Chondrocyte (in vitro differentiated cells): ENCODE measurements around the gene CHN1. TPM values are rescaled to one million over a fixed set of nuclear protein-coding genes. Genes with fewer than 3 reads are reported as not detected.
A peak's percentile ranks its signal among the peaks of the same experiment; 100 is the strongest.

Experiments
- DNase-seq: peaks from one replicate; pipeline ENCODE4 v3.0.0; 2021; ENCODE audit warnings: mixed read lengths, low spot score
- H3K27ac Mint-ChIP-seq: one replicate; pipeline ENCODE4 v1.8.0; 2021; ENCODE audit warnings: mild to moderate bottlenecking, moderate library complexity, mixed read lengths; ENCODE audit not compliant: unreplicated experiment
- H3K27me3 Mint-ChIP-seq: 2 replicates; pipeline ENCODE4 v1.8.0; 2021; ENCODE audit warnings: low read depth, mixed read lengths
- H3K36me3 Mint-ChIP-seq: 2 replicates; pipeline ENCODE4 v1.8.0; 2021; ENCODE audit warnings: low read depth, mixed read lengths
- H3K4me1 Mint-ChIP-seq: 2 replicates; pipeline ENCODE4 v1.8.0; 2021; ENCODE audit warnings: low read depth, mild to moderate bottlenecking, mixed read lengths
- H3K4me3 Mint-ChIP-seq: one replicate; pipeline ENCODE4 v1.8.0; 2021; ENCODE audit warnings: mild to moderate bottlenecking, moderate library complexity, mixed read lengths; ENCODE audit not compliant: unreplicated experiment
- H3K9me3 Mint-ChIP-seq: 2 replicates; pipeline ENCODE4 v1.8.0; 2021; ENCODE audit warnings: low read depth, mixed read lengths
- total RNA-seq: library from RNA; stranded (reverse); gene quantifications from 3 replicates; pipeline ENCODE4 v1.2.1, GENCODE V29; 2021
- TF ChIP-seq, protein P1 (sequence below): fragments of 200-600 bp; sonication (generic); IDR thresholded peaks from 2 replicates; pipeline ENCODE4 v1.5.0; 2021; ENCODE audit warnings: antibody characterized with exemption, mild to moderate bottlenecking, moderate library complexity

CHN1 gene
- total RNA-seq, 1 donor from 2014 or later: 23.1 TPM

- DNase-seq: no peak
- H3K9me3 Mint-ChIP-seq: peaks cover 8% of the 10 kb centered on the region
- peaks cover 1% of the 10 kb centered on the region for H3K36me3 Mint-ChIP-seq
- H3K27ac Mint-ChIP-seq: peak overlapping the region; percentile 71
- no peaks in the 10 kb centered on the region for H3K27me3 Mint-ChIP-seq
- H3K4me3 Mint-ChIP-seq: no peak overlapping the region
- H3K4me1 Mint-ChIP-seq: peaks cover 44% of the 10 kb centered on the region
- TF ChIP-seq, protein P1, sequence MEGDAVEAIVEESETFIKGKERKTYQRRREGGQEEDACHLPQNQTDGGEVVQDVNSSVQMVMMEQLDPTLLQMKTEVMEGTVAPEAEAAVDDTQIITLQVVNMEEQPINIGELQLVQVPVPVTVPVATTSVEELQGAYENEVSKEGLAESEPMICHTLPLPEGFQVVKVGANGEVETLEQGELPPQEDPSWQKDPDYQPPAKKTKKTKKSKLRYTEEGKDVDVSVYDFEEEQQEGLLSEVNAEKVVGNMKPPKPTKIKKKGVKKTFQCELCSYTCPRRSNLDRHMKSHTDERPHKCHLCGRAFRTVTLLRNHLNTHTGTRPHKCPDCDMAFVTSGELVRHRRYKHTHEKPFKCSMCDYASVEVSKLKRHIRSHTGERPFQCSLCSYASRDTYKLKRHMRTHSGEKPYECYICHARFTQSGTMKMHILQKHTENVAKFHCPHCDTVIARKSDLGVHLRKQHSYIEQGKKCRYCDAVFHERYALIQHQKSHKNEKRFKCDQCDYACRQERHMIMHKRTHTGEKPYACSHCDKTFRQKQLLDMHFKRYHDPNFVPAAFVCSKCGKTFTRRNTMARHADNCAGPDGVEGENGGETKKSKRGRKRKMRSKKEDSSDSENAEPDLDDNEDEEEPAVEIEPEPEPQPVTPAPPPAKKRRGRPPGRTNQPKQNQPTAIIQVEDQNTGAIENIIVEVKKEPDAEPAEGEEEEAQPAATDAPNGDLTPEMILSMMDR: no peak
These were observed 53.4 kb downstream of the CHN1 start for GRCh38 chr2:174951745-174952144.

- Mint-ChIP-seq H3K27me3 (no peaks in the 10 kb centered on the region), H3K36me3 (peaks cover 1% of the 10 kb centered on the region), H3K27ac (peak overlapping the region; percentile 71), H3K4me3 (no peak overlapping the region), H3K9me3 (peaks cover 8% of the 10 kb centered on the region), H3K4me1 (peaks cover 40% of the 10 kb centered on the region)
- no peak for DNase-seq
- TF ChIP-seq, protein P1: no peak
These were observed 55.0 kb downstream of the CHN1 start for GRCh38 chr2:174949988-174950687.

DNA sequence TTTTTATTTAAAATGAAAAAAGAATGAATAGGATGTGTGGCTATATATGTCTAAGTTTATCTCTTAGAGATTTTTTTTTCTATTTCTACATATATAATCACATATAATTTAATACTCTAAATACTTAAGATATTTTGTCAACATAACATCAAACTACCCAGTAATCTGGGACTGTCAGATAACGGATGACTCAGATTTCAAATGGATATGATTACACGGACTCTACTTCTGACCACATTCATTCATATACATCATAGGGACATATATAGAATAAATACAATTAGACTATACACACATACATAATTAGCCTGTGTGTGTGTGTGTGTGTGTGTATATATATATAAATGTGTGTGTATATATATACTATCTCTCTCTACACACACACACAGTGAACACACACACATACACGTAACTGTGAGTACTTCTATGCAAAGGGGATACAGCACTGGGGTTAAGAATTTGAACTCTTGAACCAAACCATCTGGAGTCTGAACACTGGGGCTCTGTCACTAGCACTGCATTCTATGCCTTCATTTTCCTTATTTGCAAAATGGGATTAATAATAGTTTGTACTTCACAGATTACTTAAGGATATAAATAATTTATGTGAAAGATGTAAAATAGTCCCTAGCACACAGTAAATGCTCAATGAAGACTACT, 59.5 kb downstream of the CHN1 start:
- DNase-seq: no peak
- H3K36me3 Mint-ChIP-seq: peaks cover 2% of the 10 kb centered on the region
- H3K4me3 Mint-ChIP-seq: no peak overlapping the region
- TF ChIP-seq, protein P1: no peak
- H3K27me3 Mint-ChIP-seq: no peaks in the 10 kb centered on the region
- H3K27ac Mint-ChIP-seq: no peak overlapping the region
- H3K4me1 Mint-ChIP-seq: peaks cover 12% of the 10 kb centered on the region
- no peaks in the 10 kb centered on the region for H3K9me3 Mint-ChIP-seq

GRCh38 chr2:174939046-174939445, 66.1 kb downstream of the CHN1 start:
- H3K27ac Mint-ChIP-seq: peak overlapping the region; percentile 51
- H3K4me3 Mint-ChIP-seq: no peak overlapping the region
- peaks cover 11% of the 10 kb centered on the region for H3K4me1 Mint-ChIP-seq
- TF ChIP-seq, protein P1: no peak
- no peaks in the 10 kb centered on the region for H3K27me3 Mint-ChIP-seq
- H3K9me3 Mint-ChIP-seq: no peaks in the 10 kb centered on the region
- H3K36me3 Mint-ChIP-seq: peaks cover 2% of the 10 kb centered on the region
- DNase-seq: no peak

DNA sequence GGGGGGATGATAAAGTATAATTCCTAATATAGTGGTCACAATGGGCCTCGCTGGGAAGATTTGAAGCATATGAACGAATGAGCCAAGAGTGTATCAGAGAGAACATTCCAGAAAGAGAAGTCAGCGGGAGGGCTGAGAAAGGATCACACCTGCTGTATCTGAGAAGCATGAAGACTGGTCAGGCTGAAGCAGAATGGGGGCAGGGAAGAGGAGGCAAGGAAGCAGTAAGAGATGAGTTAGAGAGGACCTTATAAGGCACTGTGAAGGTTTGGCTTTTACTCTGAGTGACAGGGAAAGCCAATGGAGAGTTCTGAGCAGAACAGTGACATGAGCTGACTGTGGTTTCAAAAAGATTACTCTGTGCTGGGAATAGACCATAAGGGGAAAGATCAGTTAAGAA, 73.5 kb downstream of the CHN1 start:
- TF ChIP-seq, protein P1: no peak
- Mint-ChIP-seq H3K36me3 (no peaks in the 10 kb centered on the region), H3K27ac (no peak overlapping the region), H3K9me3 (no peaks in the 10 kb centered on the region), H3K4me3 (no peak overlapping the region), H3K4me1 (no peaks in the 10 kb centered on the region), H3K27me3 (no peaks in the 10 kb centered on the region)
- no peak for DNase-seq
